ENCODE data around the gene ZNF221.

ZNF221 gene

GRCh38 chr19:43950834-43951645 lies at the start of gene ZNF221:
ZNF221 (plus strand) TSS chr19:43951228; CDS start chr19:43962727, 11,499 bp downstream.
- 0 out of 2 replicates have a peak, but pooled peaks cover under 1% of the 10 kb centered on the region for H3K4me1 ChIP-seq (ENCODE audit: low read length)
- peak within 1 kb of the TSS; percentile 91 for H2AFZ ChIP-seq (ENCODE audit: low read depth, low read length)
- TF ChIP-seq EZH2phosphoT487 (IDR thresholded peaks at IDR 0.05; ENCODE audit: low read depth) (no peak), CTCF (IDR thresholded peaks at IDR 0.05; ENCODE audit: low read depth, low read length) (peak; percentile 39)
- H3K9ac ChIP-seq (ENCODE audit: low read length): peak within 1 kb of the TSS; percentile 71
- 0 out of 2 replicates have a peak within 1 kb of the TSS, but pooled peaks have one; percentile 5 for H3K27ac ChIP-seq (ENCODE audit: low read length)
- peak within 1 kb of the TSS; percentile 67 for H3K4me2 ChIP-seq (ENCODE audit: low read length)
- peak within 1 kb of the TSS; percentile 81 for H3K4me3 ChIP-seq (ENCODE audit: low read length)
- H3K36me3 ChIP-seq (replicated peaks; ENCODE audit: low read depth, low read length): peaks cover 4% of the 10 kb centered on the region
- no peaks in the 10 kb centered on the region for H4K20me1 ChIP-seq (ENCODE audit: insufficient read depth, low read length)
- H3K79me2 ChIP-seq (ENCODE audit: low read length): no peaks in the 10 kb centered on the region
- no peaks in the 10 kb centered on the region for H3K27me3 ChIP-seq (ENCODE audit: low read depth, low read length)
- peaks cover 11% of the 10 kb centered on the region for H3K9me3 ChIP-seq (ENCODE audit: insufficient read depth, low read length)

GRCh38 chr19:43901395-43902390 lies 49.3 kb upstream of the ZNF221 start:
- no peaks in the 10 kb centered on the region for H4K20me1 ChIP-seq (ENCODE audit: insufficient read depth, low read length)
- H3K4me3 ChIP-seq (ENCODE audit: low read length): no peak overlapping the region
- peaks cover 7% of the 10 kb centered on the region for H3K9me3 ChIP-seq (ENCODE audit: insufficient read depth, low read length)
- H3K27ac ChIP-seq (ENCODE audit: low read length): no peak overlapping the region
- no peaks in the 10 kb centered on the region for H3K27me3 ChIP-seq (ENCODE audit: low read depth, low read length)
- H3K4me2 ChIP-seq (ENCODE audit: low read length): no peak overlapping the region
- no peak overlapping the region for H2AFZ ChIP-seq (ENCODE audit: low read depth, low read length)
- TF ChIP-seq CTCF (IDR thresholded peaks at IDR 0.05; ENCODE audit: low read depth, low read length) (no peak), EZH2phosphoT487 (IDR thresholded peaks at IDR 0.05; ENCODE audit: low read depth) (no peak)
- H3K36me3 ChIP-seq (replicated peaks; ENCODE audit: low read depth, low read length): no peaks in the 10 kb centered on the region
- no peaks in the 10 kb centered on the region for H3K4me1 ChIP-seq (ENCODE audit: low read length)
- H3K9ac ChIP-seq (ENCODE audit: low read length): no peak overlapping the region
- no peaks in the 10 kb centered on the region for H3K79me2 ChIP-seq (ENCODE audit: low read length)

- Histone ChIP-seq H3K4me2 (ENCODE audit: low read length) (no peak overlapping the region), H3K4me3 (ENCODE audit: low read length) (no peak overlapping the region), H3K36me3 (replicated peaks; ENCODE audit: low read depth, low read length) (no peaks in the 10 kb centered on the region), H3K27me3 (ENCODE audit: low read depth, low read length) (no peaks in the 10 kb centered on the region), H3K27ac (ENCODE audit: low read length) (no peak overlapping the region), H4K20me1 (ENCODE audit: insufficient read depth, low read length) (no peaks in the 10 kb centered on the region), H3K4me1 (ENCODE audit: low read length) (no peaks in the 10 kb centered on the region), H3K9ac (ENCODE audit: low read length) (no peak overlapping the region), H3K9me3 (ENCODE audit: insufficient read depth, low read length) (peaks cover 7% of the 10 kb centered on the region), H3K79me2 (ENCODE audit: low read length) (no peaks in the 10 kb centered on the region), H2AFZ (ENCODE audit: low read depth, low read length) (no peak overlapping the region)
- TF ChIP-seq EZH2phosphoT487 (IDR thresholded peaks at IDR 0.05; ENCODE audit: low read depth): no peak
- TF ChIP-seq CTCF (IDR thresholded peaks at IDR 0.05; ENCODE audit: low read depth, low read length): no peak
Observed at GRCh38 chr19:43902399-43902798, 48.6 kb upstream of the ZNF221 start.

- peaks cover 7% of the 10 kb centered on the region; the same call in 1 of the 2 replicates for H3K9me3 ChIP-seq (ENCODE audit: insufficient read depth, low read length)
- no peaks in the 10 kb centered on the region for H3K79me2 ChIP-seq (ENCODE audit: low read length)
- no peaks in the 10 kb centered on the region for H3K27me3 ChIP-seq (ENCODE audit: low read depth, low read length)
- no peak overlapping the region for H2AFZ ChIP-seq (ENCODE audit: low read depth, low read length)
- H3K4me2 ChIP-seq (ENCODE audit: low read length): no peak overlapping the region
- H3K36me3 ChIP-seq (replicated peaks; ENCODE audit: low read depth, low read length): peaks cover 2% of the 10 kb centered on the region
- no peak overlapping the region for H3K4me3 ChIP-seq (ENCODE audit: low read length)
- no peaks in the 10 kb centered on the region for H3K4me1 ChIP-seq (ENCODE audit: low read length)
- no peaks in the 10 kb centered on the region for H4K20me1 ChIP-seq (ENCODE audit: insufficient read depth, low read length)
- TF ChIP-seq EZH2phosphoT487 (IDR thresholded peaks at IDR 0.05; ENCODE audit: low read depth) (no peak), CTCF (IDR thresholded peaks at IDR 0.05; ENCODE audit: low read depth, low read length) (no peak)
- no peak overlapping the region for H3K27ac ChIP-seq (ENCODE audit: low read length)
- no peak overlapping the region for H3K9ac ChIP-seq (ENCODE audit: low read length)
Observed at GRCh38 chr19:43905897-43906296, 45.1 kb upstream of the ZNF221 start.

Measured in OCI-LY3 (cell line).